IMR-90 (cell line): ENCODE measurements around the gene PTPRN2. TPM values are rescaled to one million over a fixed set of nuclear protein-coding genes. Genes with fewer than 3 reads are reported as not detected.

ENCODE experiments used
- ATAC-seq: fragments of 200-7000 bp; cut with Tn5 transposase; 2 replicates; pipeline ENCODE4 v1.9.1; 2020; ENCODE audit warnings: low read depth, mild to moderate bottlenecking, moderate library complexity
- BruUV-seq: library from RNA; stranded (reverse); fragments of 400-500 nt; replicated peaks from 2 replicates; lab custom pipeline; 2021; lab: Mats Ljungman, UMichigan
- CTCF ChIA-PET: fragments of 300-600 bp; formaldehyde crosslinking; extraction: SDS; loops from one replicate; lab custom pipeline; 2021; ENCODE audit warnings: antibody characterized with exemption; lab: Yijun Ruan, JAX
- POLR2A ChIA-PET: fragments of 300-600 bp; sonication (Branson Sonifier 250); formaldehyde crosslinking; loops from one replicate; lab custom pipeline; 2022; ENCODE audit warnings: antibody characterized with exemption; ENCODE audit not compliant: unreplicated experiment; lab: Charles Lee
- DNase-seq: peaks from one replicate; pipeline ENCODE4 v3.0.0; 2013
- H2AFZ ChIP-seq: replicated peaks from 2 replicates; pipeline ENCODE3; 2013; ENCODE audit warnings: low read length, mild to moderate bottlenecking; ENCODE audit not compliant: poor library complexity
- H2AK5ac ChIP-seq: 2 replicates; pipeline ENCODE4 v1.6.1; 2013; ENCODE audit warnings: low read depth, low read length, inconsistent platforms
- H2AK9ac ChIP-seq: replicated peaks from 2 replicates; pipeline ENCODE3; 2013; ENCODE audit warnings: mild to moderate bottlenecking, low read depth, low read length, moderate library complexity; ENCODE audit not compliant: poor library complexity
- H2BK120ac ChIP-seq: 2 replicates; pipeline ENCODE4 v1.6.1; 2013; ENCODE audit warnings: low read depth, low read length, inconsistent platforms
- H2BK15ac ChIP-seq: 3 replicates; pipeline ENCODE4 v1.6.1; 2013; ENCODE audit warnings: low read depth, low read length, inconsistent platforms
- H2BK20ac ChIP-seq: 2 replicates; pipeline ENCODE4 v1.6.1; 2013; ENCODE audit warnings: low read depth, mild to moderate bottlenecking, inconsistent platforms, low read length, moderate library complexity
- H2BK5ac ChIP-seq: 2 replicates; pipeline ENCODE4 v1.6.1; 2013; ENCODE audit warnings: mild to moderate bottlenecking, low read depth, low read length, inconsistent platforms; ENCODE audit not compliant: poor library complexity, severe bottlenecking
- H3K14ac ChIP-seq: replicated peaks from 2 replicates; pipeline ENCODE4 v1.6.1; 2013; ENCODE audit warnings: low read depth, low read length, inconsistent platforms
- H3K18ac ChIP-seq: 2 replicates; pipeline ENCODE4 v1.6.1; 2013; ENCODE audit warnings: low read depth, low read length, control low read depth
- H3K23ac ChIP-seq: 2 replicates; pipeline ENCODE4 v1.6.1; 2013; ENCODE audit warnings: low read depth, low read length, inconsistent platforms
- H3K27ac ChIP-seq: 2 replicates; pipeline ENCODE4 v1.5.1; 2013; ENCODE audit warnings: mild to moderate bottlenecking, control low read depth, low read length; ENCODE audit not compliant: insufficient read depth
- H3K27me3 ChIP-seq: 2 replicates; pipeline ENCODE4 v1.6.1; 2013; ENCODE audit warnings: low read length; ENCODE audit not compliant: control insufficient read depth, insufficient read depth
- H3K36me3 ChIP-seq: 2 replicates; pipeline ENCODE4 v1.6.1; 2013; ENCODE audit warnings: low read length, mixed read lengths; ENCODE audit not compliant: control insufficient read depth, insufficient read depth
- H3K4ac ChIP-seq: 2 replicates; pipeline ENCODE4 v1.6.1; 2013; ENCODE audit warnings: low read depth, low read length, inconsistent platforms
- H3K4me1 ChIP-seq: 2 replicates; pipeline ENCODE4 v1.6.1; 2013; ENCODE audit warnings: low read length, mixed read lengths; ENCODE audit not compliant: control insufficient read depth, insufficient read depth
- H3K4me2 ChIP-seq: 2 replicates; pipeline ENCODE4 v1.6.1; 2013; ENCODE audit warnings: low read depth, mild to moderate bottlenecking, control low read depth, low read length, moderate library complexity
- H3K4me3 ChIP-seq: 2 replicates; pipeline ENCODE4 v1.5.1; 2013; ENCODE audit warnings: low read depth, mild to moderate bottlenecking, control low read depth, low read length, moderate library complexity; ENCODE audit not compliant: insufficient read depth
- H3K56ac ChIP-seq: 2 replicates; pipeline ENCODE4 v1.6.1; 2013; ENCODE audit warnings: low read length, inconsistent platforms; ENCODE audit not compliant: insufficient read depth; ENCODE audit errors: extremely low read depth
- H3K79me1 ChIP-seq, 2 experiments: 2 replicates each; pipeline ENCODE4 v1.6.1; 2013; ENCODE audit warnings: low read length in 2 of 2, inconsistent platforms in 1 of 2, low read depth in 1 of 2
- H3K9ac ChIP-seq: 2 replicates; pipeline ENCODE4 v1.6.1; 2013; ENCODE audit warnings: low read depth, low read length, control low read depth
- H3K9me1 ChIP-seq: 2 replicates; pipeline ENCODE4 v1.6.1; 2013; ENCODE audit warnings: low read length, inconsistent platforms; ENCODE audit not compliant: insufficient read depth
- H3K9me3 ChIP-seq: 2 replicates; pipeline ENCODE4 v1.6.1; 2013; ENCODE audit warnings: low read length; ENCODE audit not compliant: control insufficient read depth, insufficient read depth
- H4K20me1 ChIP-seq: 2 replicates; pipeline ENCODE4 v1.6.1; 2013; ENCODE audit warnings: low read length, inconsistent platforms; ENCODE audit not compliant: insufficient read depth
- H4K5ac ChIP-seq: 2 replicates; pipeline ENCODE4 v1.6.1; 2013; ENCODE audit warnings: mild to moderate bottlenecking, low read depth, low read length, control low read depth
- H4K8ac ChIP-seq, 2 experiments: 2 replicates each; pipeline ENCODE4 v1.6.1; 2013; ENCODE audit warnings: low read depth in 2 of 2, low read length in 2 of 2, control low read depth in 1 of 2, inconsistent platforms in 1 of 2
- H4K91ac ChIP-seq: 2 replicates; pipeline ENCODE4 v1.6.1; 2013; ENCODE audit warnings: low read depth, low read length, inconsistent platforms; ENCODE audit not compliant: insufficient read depth
- BHLHE40 ChIP-seq: fragments of 150-350 bp; IDR thresholded peaks from 2 replicates; pipeline ENCODE4 v1.6.1; 2016; ENCODE audit warnings: mild to moderate bottlenecking, low read depth, low read length
- CHD1 ChIP-seq: IDR thresholded peaks from 2 replicates; pipeline ENCODE4 v1.6.1; 2012; ENCODE audit warnings: low read depth, low read length, improper control_type of control experiment
- FOS ChIP-seq: fragments of 150-350 bp; IDR thresholded peaks from 2 replicates; pipeline ENCODE4 v1.6.1; 2016; ENCODE audit warnings: low read depth, low read length
- MXI1 ChIP-seq: IDR thresholded peaks from 2 replicates; pipeline ENCODE4 v1.6.1; 2012; ENCODE audit warnings: low read depth, mild to moderate bottlenecking, low read length, moderate library complexity, borderline replicate concordance
- NFE2L2 ChIP-seq: fragments of 150-350 bp; IDR thresholded peaks from 2 replicates; pipeline ENCODE4 v1.6.1; 2016; ENCODE audit warnings: low read depth, mild to moderate bottlenecking, low read length
- POLR2A ChIP-seq: IDR thresholded peaks from 2 replicates; pipeline ENCODE4 v1.6.1; 2012; ENCODE audit warnings: mild to moderate bottlenecking, low read depth, low read length
- RAD21 ChIP-seq: IDR thresholded peaks from 2 replicates; pipeline ENCODE4 v1.6.1; 2012; ENCODE audit warnings: low read length, improper control_type of control experiment
- RCOR1 ChIP-seq: IDR thresholded peaks from 2 replicates; pipeline ENCODE4 v1.6.1; 2012; ENCODE audit warnings: mild to moderate bottlenecking, low read length, improper control_type of control experiment; ENCODE audit not compliant: insufficient replicate concordance
- RFX5 ChIP-seq: IDR thresholded peaks from 2 replicates; pipeline ENCODE4 v1.8.0; 2012; ENCODE audit warnings: low read depth, mild to moderate bottlenecking, low read length, moderate library complexity
- SMC3 ChIP-seq: fragments of 150-350 bp; IDR thresholded peaks from 2 replicates; pipeline ENCODE4 v1.6.1; 2016; ENCODE audit warnings: low read depth, mild to moderate bottlenecking, antibody characterized with exemption, low read length, moderate library complexity
- WGBS, 2 experiments: methylation state at CpG; one replicate each; pipeline versions ENCODE4 v1.1.5 to v1.1.7; 2013; ENCODE audit warnings: missing lambda C conversion rate in 2 of 2; ENCODE audit not compliant: insufficient read length in 1 of 2; ENCODE audit errors: extremely low coverage in 2 of 2; 5-methylcytosine and 5-hydroxymethylcytosine counted together
- dilution Hi-C: fragments of 300-500 bp; cut with HindIII; formaldehyde crosslinking; loops from one replicate; pipeline ENCODE4 v1.14.3; 2018; ENCODE audit warnings: low sequenced_read_pairs; ENCODE audit not compliant: unreplicated experiment
- in situ Hi-C: fragments of 300-500 bp; cut with MboI; formaldehyde crosslinking; loops from 3 replicates; pipeline ENCODE4 v1.14.3; 2019; ENCODE audit warnings: low sequenced_read_pairs, inconsistent platforms, mixed read lengths
- intact Hi-C: fragments of 100-400 bp; cut with micrococcal nuclease; formaldehyde crosslinking; loops from 2 replicates; pipeline ENCODE4 v1.10.0; 2022
- polyA plus RNA-seq, 3 experiments: library from polyadenylated mRNA; depleted of rRNA; stranded (reverse); fragments of >200 nt; gene quantifications; 2 replicates each; pipeline ENCODE4 v1.2.3, GENCODE V29; 2012; ENCODE audit warnings: low replicate concordance in 1 of 3
- total RNA-seq: library from RNA; depleted of rRNA; stranded (reverse); fragments of >200 nt; gene quantifications from 2 replicates; pipeline ENCODE4 v1.2.3, GENCODE V29; 2012
- TF ChIP-seq, protein P1 (sequence below): fragments of 150-350 bp; IDR thresholded peaks from 2 replicates; pipeline ENCODE4 v1.6.1; 2016; ENCODE audit warnings: low read depth, mild to moderate bottlenecking, low read length, moderate library complexity, borderline replicate concordance
- TF ChIP-seq, protein P2 (sequence below): fragments of 150-350 bp; IDR thresholded peaks from 2 replicates; pipeline ENCODE4 v1.6.1; 2017; ENCODE audit warnings: mild to moderate bottlenecking, antibody characterized with exemption, low read length, low read depth
- TF ChIP-seq, protein P3 (sequence below): conservative IDR thresholded peaks from 2 replicates; pipeline ENCODE4 v1.5.1; 2012; ENCODE audit warnings: mild to moderate bottlenecking, low read depth, low read length, improper control_type of control experiment

Gene PTPRN2
- total and polyA plus RNA-seq, 2 of the 4 experiments (the other 2 are of a cell fraction), result 0.03 TPM; not detected in 1

DNA sequence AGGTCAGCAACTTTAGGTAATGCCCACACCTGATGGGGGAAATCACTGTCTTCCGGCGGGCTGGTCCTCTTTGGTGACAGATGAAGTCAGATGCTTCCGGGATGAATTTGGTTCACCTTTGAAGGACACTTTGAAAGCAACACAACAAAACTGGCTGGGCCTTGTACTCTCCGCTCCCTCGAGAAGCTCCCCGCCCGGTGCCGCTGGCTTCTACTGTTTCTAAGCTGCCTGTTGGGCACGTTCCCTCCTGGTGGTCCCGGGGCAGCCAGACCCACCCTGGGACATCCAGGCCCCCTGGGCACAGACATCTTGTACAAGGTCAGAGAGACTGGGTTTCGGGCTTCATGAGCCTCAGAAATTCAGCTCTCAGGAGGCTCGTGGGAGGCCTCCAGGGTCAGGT, 798.5 kb downstream of the PTPRN2 start:
- H3K56ac ChIP-seq, result no peak overlapping the region
- no peak overlapping the region for H2BK20ac ChIP-seq
- WGBS, 2 experiments, result 82% methylated on average over 8 of the region's 12 CpGs; no CpG with 5 or more reads in 1 of the 2 experiments
- H4K91ac ChIP-seq, result no peak overlapping the region
- H3K4ac ChIP-seq, result no peak overlapping the region
- H3K23ac ChIP-seq, result no peak overlapping the region
- H3K4me3 ChIP-seq, result no peak overlapping the region
- intact Hi-C loops, result no loop called here
- no peak overlapping the region for H2BK5ac ChIP-seq
- H3K4me1 ChIP-seq, result no peaks in the 10 kb centered on the region
- no peak for DNase-seq
- no peaks in the 10 kb centered on the region for H3K27me3 ChIP-seq
- no peak overlapping the region for H2BK15ac ChIP-seq
- no peaks in the 10 kb centered on the region for H3K9me1 ChIP-seq
- ATAC-seq, result no peak
- H4K8ac ChIP-seq, result no peak overlapping the region
- H3K14ac ChIP-seq, result no peak overlapping the region
- in situ Hi-C loops, result no loop called here
- no peaks in the 10 kb centered on the region for H3K79me1 ChIP-seq
- H2AK9ac ChIP-seq, result no peak overlapping the region
- TF ChIP-seq RAD21 (no peak), BHLHE40 (no peak), CHD1 (no peak), FOS (no peak), SMC3 (no peak), POLR2A (no peak), NFE2L2 (no peak), MXI1 (no peak), RFX5 (no peak), RCOR1 (no peak)
- TF ChIP-seq, protein P1, sequence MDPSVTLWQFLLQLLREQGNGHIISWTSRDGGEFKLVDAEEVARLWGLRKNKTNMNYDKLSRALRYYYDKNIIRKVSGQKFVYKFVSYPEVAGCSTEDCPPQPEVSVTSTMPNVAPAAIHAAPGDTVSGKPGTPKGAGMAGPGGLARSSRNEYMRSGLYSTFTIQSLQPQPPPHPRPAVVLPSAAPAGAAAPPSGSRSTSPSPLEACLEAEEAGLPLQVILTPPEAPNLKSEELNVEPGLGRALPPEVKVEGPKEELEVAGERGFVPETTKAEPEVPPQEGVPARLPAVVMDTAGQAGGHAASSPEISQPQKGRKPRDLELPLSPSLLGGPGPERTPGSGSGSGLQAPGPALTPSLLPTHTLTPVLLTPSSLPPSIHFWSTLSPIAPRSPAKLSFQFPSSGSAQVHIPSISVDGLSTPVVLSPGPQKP, result no peak
- TF ChIP-seq, protein P2, sequence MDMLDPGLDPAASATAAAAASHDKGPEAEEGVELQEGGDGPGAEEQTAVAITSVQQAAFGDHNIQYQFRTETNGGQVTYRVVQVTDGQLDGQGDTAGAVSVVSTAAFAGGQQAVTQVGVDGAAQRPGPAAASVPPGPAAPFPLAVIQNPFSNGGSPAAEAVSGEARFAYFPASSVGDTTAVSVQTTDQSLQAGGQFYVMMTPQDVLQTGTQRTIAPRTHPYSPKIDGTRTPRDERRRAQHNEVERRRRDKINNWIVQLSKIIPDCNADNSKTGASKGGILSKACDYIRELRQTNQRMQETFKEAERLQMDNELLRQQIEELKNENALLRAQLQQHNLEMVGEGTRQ, result no peak
- TF ChIP-seq, protein P3, sequence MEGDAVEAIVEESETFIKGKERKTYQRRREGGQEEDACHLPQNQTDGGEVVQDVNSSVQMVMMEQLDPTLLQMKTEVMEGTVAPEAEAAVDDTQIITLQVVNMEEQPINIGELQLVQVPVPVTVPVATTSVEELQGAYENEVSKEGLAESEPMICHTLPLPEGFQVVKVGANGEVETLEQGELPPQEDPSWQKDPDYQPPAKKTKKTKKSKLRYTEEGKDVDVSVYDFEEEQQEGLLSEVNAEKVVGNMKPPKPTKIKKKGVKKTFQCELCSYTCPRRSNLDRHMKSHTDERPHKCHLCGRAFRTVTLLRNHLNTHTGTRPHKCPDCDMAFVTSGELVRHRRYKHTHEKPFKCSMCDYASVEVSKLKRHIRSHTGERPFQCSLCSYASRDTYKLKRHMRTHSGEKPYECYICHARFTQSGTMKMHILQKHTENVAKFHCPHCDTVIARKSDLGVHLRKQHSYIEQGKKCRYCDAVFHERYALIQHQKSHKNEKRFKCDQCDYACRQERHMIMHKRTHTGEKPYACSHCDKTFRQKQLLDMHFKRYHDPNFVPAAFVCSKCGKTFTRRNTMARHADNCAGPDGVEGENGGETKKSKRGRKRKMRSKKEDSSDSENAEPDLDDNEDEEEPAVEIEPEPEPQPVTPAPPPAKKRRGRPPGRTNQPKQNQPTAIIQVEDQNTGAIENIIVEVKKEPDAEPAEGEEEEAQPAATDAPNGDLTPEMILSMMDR, result no peak
- no peak overlapping the region for H3K9ac ChIP-seq
- no peak overlapping the region for H3K4me2 ChIP-seq
- ChIA-PET CTCF (no interaction called here), POLR2A (no interaction called here)
- BruUV-seq, result no TSS peak
- no peak overlapping the region for H4K5ac ChIP-seq
- no peak overlapping the region for H3K27ac ChIP-seq
- no peak overlapping the region for H2AFZ ChIP-seq
- dilution Hi-C loops, result no loop called here
- no peaks in the 10 kb centered on the region for H3K36me3 ChIP-seq
- H4K20me1 ChIP-seq, result no peaks in the 10 kb centered on the region
- H2BK120ac ChIP-seq, result no peak overlapping the region
- no peak overlapping the region for H3K18ac ChIP-seq
- H3K9me3 ChIP-seq, result peaks cover 53% of the 10 kb centered on the region
- no peak overlapping the region for H2AK5ac ChIP-seq
